ENCODE results near the gene ST3GAL6.

Gene ST3GAL6

GRCh38 chr3:98821063-98821462, 57.9 kb downstream of the ST3GAL6 start (continued):
- TF ChIP-seq SP7 (tag by site-specific recombination; IDR thresholded peaks at IDR 0.05) (no peak), ZNF174 (tag by site-specific recombination; IDR thresholded peaks at IDR 0.05) (no peak), ZFP69B (tag by site-specific recombination; IDR thresholded peaks at IDR 0.05) (no peak), ZNF785 (tag by site-specific recombination; IDR thresholded peaks at IDR 0.05) (no peak), ZNF19 (tag by site-specific recombination; IDR thresholded peaks at IDR 0.05; ENCODE audit: low read depth) (no peak)
- TF ChIP-seq, protein P1, sequence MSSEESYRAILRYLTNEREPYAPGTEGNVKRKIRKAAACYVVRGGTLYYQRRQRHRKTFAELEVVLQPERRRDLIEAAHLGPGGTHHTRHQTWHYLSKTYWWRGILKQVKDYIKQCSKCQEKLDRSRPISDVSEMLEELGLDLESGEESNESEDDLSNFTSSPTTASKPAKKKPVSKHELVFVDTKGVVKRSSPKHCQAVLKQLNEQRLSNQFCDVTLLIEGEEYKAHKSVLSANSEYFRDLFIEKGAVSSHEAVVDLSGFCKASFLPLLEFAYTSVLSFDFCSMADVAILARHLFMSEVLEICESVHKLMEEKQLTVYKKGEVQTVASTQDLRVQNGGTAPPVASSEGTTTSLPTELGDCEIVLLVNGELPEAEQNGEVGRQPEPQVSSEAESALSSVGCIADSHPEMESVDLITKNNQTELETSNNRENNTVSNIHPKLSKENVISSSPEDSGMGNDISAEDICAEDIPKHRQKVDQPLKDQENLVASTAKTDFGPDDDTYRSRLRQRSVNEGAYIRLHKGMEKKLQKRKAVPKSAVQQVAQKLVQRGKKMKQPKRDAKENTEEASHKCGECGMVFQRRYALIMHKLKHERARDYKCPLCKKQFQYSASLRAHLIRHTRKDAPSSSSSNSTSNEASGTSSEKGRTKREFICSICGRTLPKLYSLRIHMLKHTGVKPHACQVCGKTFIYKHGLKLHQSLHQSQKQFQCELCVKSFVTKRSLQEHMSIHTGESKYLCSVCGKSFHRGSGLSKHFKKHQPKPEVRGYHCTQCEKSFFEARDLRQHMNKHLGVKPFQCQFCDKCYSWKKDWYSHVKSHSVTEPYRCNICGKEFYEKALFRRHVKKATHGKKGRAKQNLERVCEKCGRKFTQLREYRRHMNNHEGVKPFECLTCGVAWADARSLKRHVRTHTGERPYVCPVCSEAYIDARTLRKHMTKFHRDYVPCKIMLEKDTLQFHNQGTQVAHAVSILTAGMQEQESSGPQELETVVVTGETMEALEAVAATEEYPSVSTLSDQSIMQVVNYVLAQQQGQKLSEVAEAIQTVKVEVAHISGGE (tag by site-specific recombination; conservative IDR thresholded peaks at IDR 0.05; ENCODE audit: low read depth) = no peak

- H3K4me1 ChIP-seq (ENCODE audit: control insufficient read depth, insufficient read depth, low read length) = no peaks in the 10 kb centered on the region
- H3K4me3 ChIP-seq (ENCODE audit: low read depth, low read length) = no peak overlapping the region
- ChIA-PET POLR2A (no interaction called here), CTCF (interaction anchor here (1.0 kb wide), 1 partner anchor 171 kb away, joined by 3 read pairs; no protein-coding TSS in a partner anchor)
- TF ChIP-seq ZNF223 (tag by site-specific recombination; IDR thresholded peaks at IDR 0.05) = no peak
- TF ChIP-seq ZNF610 (tag by site-specific recombination; IDR thresholded peaks at IDR 0.05; ENCODE audit: borderline replicate concordance) = no peak
- TF ChIP-seq AEBP2 (tag by site-specific recombination; IDR thresholded peaks at IDR 0.05; ENCODE audit: borderline replicate concordance) = no peak
- no peak for TF ChIP-seq ZNF596 (tag by site-specific recombination; IDR thresholded peaks at IDR 0.05)
- TF ChIP-seq KLF8 (tag by site-specific recombination; IDR thresholded peaks at IDR 0.05) = no peak
- TF ChIP-seq, protein P2, sequence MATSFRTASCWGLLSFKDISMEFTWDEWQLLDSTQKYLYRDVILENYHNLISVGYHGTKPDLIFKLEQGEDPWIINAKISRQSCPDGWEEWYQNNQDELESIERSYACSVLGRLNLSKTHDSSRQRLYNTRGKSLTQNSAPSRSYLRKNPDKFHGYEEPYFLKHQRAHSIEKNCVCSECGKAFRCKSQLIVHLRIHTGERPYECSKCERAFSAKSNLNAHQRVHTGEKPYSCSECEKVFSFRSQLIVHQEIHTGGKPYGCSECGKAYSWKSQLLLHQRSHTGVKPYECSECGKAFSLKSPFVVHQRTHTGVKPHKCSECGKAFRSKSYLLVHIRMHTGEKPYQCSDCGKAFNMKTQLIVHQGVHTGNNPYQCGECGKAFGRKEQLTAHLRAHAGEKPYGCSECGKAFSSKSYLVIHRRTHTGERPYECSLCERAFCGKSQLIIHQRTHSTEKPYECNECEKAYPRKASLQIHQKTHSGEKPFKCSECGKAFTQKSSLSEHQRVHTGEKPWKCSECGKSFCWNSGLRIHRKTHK (tag by site-specific recombination; IDR thresholded peaks at IDR 0.05) = no peak
- TF ChIP-seq, protein P3, sequence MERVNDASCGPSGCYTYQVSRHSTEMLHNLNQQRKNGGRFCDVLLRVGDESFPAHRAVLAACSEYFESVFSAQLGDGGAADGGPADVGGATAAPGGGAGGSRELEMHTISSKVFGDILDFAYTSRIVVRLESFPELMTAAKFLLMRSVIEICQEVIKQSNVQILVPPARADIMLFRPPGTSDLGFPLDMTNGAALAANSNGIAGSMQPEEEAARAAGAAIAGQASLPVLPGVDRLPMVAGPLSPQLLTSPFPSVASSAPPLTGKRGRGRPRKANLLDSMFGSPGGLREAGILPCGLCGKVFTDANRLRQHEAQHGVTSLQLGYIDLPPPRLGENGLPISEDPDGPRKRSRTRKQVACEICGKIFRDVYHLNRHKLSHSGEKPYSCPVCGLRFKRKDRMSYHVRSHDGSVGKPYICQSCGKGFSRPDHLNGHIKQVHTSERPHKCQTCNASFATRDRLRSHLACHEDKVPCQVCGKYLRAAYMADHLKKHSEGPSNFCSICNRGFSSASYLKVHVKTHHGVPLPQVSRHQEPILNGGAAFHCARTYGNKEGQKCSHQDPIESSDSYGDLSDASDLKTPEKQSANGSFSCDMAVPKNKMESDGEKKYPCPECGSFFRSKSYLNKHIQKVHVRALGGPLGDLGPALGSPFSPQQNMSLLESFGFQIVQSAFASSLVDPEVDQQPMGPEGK (tag by site-specific recombination; IDR thresholded peaks at IDR 0.05) = no peak
- H3K36me3 ChIP-seq (ENCODE audit: control insufficient read depth in 2 of 2, insufficient read depth in 1 of 2, low read length in 2 of 2) = peaks cover 0 to 15% of the 10 kb centered on the region in 2 experiments; a peak in 1 of 3 replicates
- H3K27ac ChIP-seq (ENCODE audit: extremely low read depth, low read depth, low read length) = no peak overlapping the region
- no peaks in the 10 kb centered on the region for H3K9me3 ChIP-seq (ENCODE audit: control insufficient read depth, insufficient read depth, low read depth, low read length)
These were observed 60.7 kb downstream of the ST3GAL6 start for GRCh38 chr3:98823791-98824190.

GRCh38 chr3:98824256-98824655, 61.1 kb downstream of the ST3GAL6 start:
- Histone ChIP-seq H3K4me3 (ENCODE audit: low read depth, low read length) (no peak overlapping the region), H3K9me3 (ENCODE audit: control insufficient read depth, insufficient read depth, low read depth, low read length) (no peaks in the 10 kb centered on the region), H3K4me1 (ENCODE audit: control insufficient read depth, insufficient read depth, low read length) (no peaks in the 10 kb centered on the region), H3K36me3 (ENCODE audit: control insufficient read depth in 2 of 2, insufficient read depth in 1 of 2, low read length in 2 of 2) (peaks cover 0 to 11% of the 10 kb centered on the region in 2 experiments; a peak in 1 of 3 replicates), H3K27ac (ENCODE audit: extremely low read depth, low read depth, low read length) (no peak overlapping the region)
- POLR2A ChIA-PET = no interaction called here
- CTCF ChIA-PET = no interaction called here
- TF ChIP-seq, protein P4, sequence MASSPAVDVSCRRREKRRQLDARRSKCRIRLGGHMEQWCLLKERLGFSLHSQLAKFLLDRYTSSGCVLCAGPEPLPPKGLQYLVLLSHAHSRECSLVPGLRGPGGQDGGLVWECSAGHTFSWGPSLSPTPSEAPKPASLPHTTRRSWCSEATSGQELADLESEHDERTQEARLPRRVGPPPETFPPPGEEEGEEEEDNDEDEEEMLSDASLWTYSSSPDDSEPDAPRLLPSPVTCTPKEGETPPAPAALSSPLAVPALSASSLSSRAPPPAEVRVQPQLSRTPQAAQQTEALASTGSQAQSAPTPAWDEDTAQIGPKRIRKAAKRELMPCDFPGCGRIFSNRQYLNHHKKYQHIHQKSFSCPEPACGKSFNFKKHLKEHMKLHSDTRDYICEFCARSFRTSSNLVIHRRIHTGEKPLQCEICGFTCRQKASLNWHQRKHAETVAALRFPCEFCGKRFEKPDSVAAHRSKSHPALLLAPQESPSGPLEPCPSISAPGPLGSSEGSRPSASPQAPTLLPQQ (tag by site-specific recombination; IDR thresholded peaks at IDR 0.05) = no peak
- TF ChIP-seq SALL2 (tag by site-specific recombination; IDR thresholded peaks at IDR 0.05; ENCODE audit: borderline replicate concordance) = no peak
- TF ChIP-seq ZNF514 (tag by site-specific recombination; IDR thresholded peaks at IDR 0.05) = no peak
- TF ChIP-seq ZNF76 (tag by site-specific recombination; IDR thresholded peaks at IDR 0.05; ENCODE audit: borderline replicate concordance, low read depth) = no peak
- TF ChIP-seq, protein P3 (tag by site-specific recombination; IDR thresholded peaks at IDR 0.05) = no peak
- no peak for TF ChIP-seq PRDM4 (tag by site-specific recombination; IDR thresholded peaks at IDR 0.05)

Measured in HEK293 (cell line).